Lung (tissue), 12 donors: ENCODE results near the gene SHROOM1. TPM values are rescaled to one million over a fixed set of nuclear protein-coding genes. Genes with fewer than 3 reads are reported as not detected.

Source experiments
- ATAC-seq: fragments of 200-7000 bp; cut with Tn5 transposase; one replicate; pipeline ENCODE4 v1.9.1; 2020; ENCODE audit warnings: moderate number of reproducible peaks; ENCODE audit not compliant: insufficient read depth, low FRiP score
- DNase-seq, 3 donors: peaks; one replicate each; pipeline ENCODE4 v3.0.0-alpha.2; 2013 to 2017
- H3K27ac ChIP-seq, 2 donors: one replicate each; pipeline ENCODE4 v1.5.1; 2013; ENCODE audit warnings: mild to moderate bottlenecking in 2 of 2, moderate library complexity in 2 of 2, control low read depth in 1 of 2, inconsistent platforms in 1 of 2, low read depth in 1 of 2, low read length in 1 of 2
- H3K27me3 ChIP-seq, 3 donors: one replicate each; pipeline ENCODE4 v1.5.1; 2013; ENCODE audit warnings: low read length in 2 of 3; ENCODE audit not compliant: control insufficient read depth in 3 of 3, insufficient read depth in 3 of 3
- H3K36me3 ChIP-seq, 4 donors: one replicate each; pipeline ENCODE4 v1.5.1; 2013; ENCODE audit warnings: low read length in 4 of 4, mild to moderate bottlenecking in 1 of 4, moderate library complexity in 1 of 4; ENCODE audit not compliant: control insufficient read depth in 4 of 4, insufficient read depth in 4 of 4
- H3K4me1 ChIP-seq, 5 donors: one replicate each; pipeline ENCODE4 v1.5.1; 2013; ENCODE audit warnings: low read length in 5 of 5, mild to moderate bottlenecking in 2 of 5, moderate library complexity in 1 of 5; ENCODE audit not compliant: control insufficient read depth in 5 of 5, insufficient read depth in 5 of 5
- H3K4me3 ChIP-seq: one replicate; pipeline ENCODE4 v1.5.1; 2013; ENCODE audit warnings: mild to moderate bottlenecking, control low read depth, moderate library complexity
- H3K9ac ChIP-seq, 2 donors: one replicate each; pipeline ENCODE4 v1.5.1; 2013; ENCODE audit warnings: low read length in 2 of 2, control low read depth in 1 of 2; ENCODE audit not compliant: insufficient read depth in 1 of 2
- H3K9me3 ChIP-seq, 4 donors: one replicate each; pipeline ENCODE4 v1.5.1; 2013; ENCODE audit warnings: low read length in 3 of 4, mild to moderate bottlenecking in 1 of 4, moderate library complexity in 1 of 4; ENCODE audit not compliant: control insufficient read depth in 4 of 4, insufficient read depth in 3 of 4
- WGBS, 2 donors: extraction: QIAGEN DNeasy Blood & Tissue Kit; methylation state at CpG; one replicate each; pipeline ENCODE4 v1.1.7; 2013; 5-methylcytosine and 5-hydroxymethylcytosine counted together
- polyA plus RNA-seq, 2 donors: library from polyadenylated mRNA; stranded (reverse); fragments of 200-250 nt; gene quantifications; one replicate each; pipeline ENCODE4 v1.2.1, GENCODE V29; 2013
- total RNA-seq, 2 donors: library from RNA; depleted of rRNA in 1 of 2; stranded (reverse); fragments of >200 nt in 1 of 2; gene quantifications; one replicate each; pipeline ENCODE4 v1.2.1, GENCODE V29; 2014 to 2021
- TF ChIP-seq, protein P1 (sequence below): IDR thresholded peaks from 2 replicates; pipeline ENCODE4 v1.5.1; 2012; ENCODE audit warnings: mild to moderate bottlenecking; ENCODE audit errors: control extremely low read depth, extremely low read depth
- donor health status: control.
- donor health status: control.
- donor health status: Bipolar disorder and iron deficiency.
- donor health status: healthy.
- donor health status: DM: yes; HTN: yes; CAD: no.

SHROOM1 gene
- total and polyA plus RNA-seq, 4 donors: 7.0 to 21.9 (median 11.4) TPM

DNA sequence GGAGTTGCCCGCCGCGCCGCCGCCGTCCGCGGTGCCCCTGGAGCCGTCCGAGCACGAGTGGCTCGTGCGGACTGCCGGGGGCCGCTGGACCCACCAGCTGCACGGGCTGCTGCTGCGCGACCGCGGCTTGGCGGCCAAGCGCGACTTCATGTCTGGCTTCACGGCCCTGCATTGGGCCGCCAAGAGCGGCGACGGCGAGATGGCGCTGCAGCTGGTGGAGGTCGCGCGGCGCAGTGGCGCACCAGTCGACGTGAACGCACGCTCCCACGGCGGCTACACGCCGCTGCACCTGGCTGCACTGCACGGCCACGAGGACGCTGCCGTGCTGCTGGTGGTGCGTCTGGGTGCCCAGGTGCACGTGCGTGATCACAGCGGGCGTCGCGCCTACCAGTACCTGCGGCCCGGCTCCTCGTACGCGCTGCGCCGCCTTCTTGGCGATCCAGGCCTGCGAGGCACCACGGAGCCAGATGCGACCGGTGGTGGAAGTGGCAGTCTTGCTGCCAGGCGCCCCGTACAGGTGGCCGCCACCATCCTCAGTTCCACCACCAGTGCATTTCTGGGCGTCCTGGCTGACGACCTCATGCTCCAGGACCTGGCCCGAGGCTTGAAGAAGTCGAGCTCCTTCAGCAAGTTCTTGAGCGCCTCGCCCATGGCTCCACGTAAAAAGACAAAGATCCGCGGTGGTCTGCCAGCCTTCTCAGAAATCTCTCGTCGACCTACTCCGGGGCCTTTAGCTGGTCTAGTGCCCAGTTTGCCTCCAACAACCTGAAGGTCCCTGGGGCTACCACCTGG, 15.7 kb downstream of the SHROOM1 start:
- WGBS, 2 donors: 62 to 71% methylated on average over 66 to 81 of the region's 81 CpGs
- Histone ChIP-seq H3K27ac (no peak overlapping the region), H3K4me3 (no peak overlapping the region), H3K9ac (no peak overlapping the region), H3K27me3 (peaks cover 0 to 43% (median 35%) of the 10 kb centered on the region in 3 donors), H3K4me1 (peaks cover 0 to 15% (median 0%) of the 10 kb centered on the region in 5 donors), H3K36me3 (no peaks in the 10 kb centered on the region), H3K9me3 (no peaks in the 10 kb centered on the region)
- ATAC-seq: peak; percentile 42
- no peak for DNase-seq
- TF ChIP-seq, protein P1, sequence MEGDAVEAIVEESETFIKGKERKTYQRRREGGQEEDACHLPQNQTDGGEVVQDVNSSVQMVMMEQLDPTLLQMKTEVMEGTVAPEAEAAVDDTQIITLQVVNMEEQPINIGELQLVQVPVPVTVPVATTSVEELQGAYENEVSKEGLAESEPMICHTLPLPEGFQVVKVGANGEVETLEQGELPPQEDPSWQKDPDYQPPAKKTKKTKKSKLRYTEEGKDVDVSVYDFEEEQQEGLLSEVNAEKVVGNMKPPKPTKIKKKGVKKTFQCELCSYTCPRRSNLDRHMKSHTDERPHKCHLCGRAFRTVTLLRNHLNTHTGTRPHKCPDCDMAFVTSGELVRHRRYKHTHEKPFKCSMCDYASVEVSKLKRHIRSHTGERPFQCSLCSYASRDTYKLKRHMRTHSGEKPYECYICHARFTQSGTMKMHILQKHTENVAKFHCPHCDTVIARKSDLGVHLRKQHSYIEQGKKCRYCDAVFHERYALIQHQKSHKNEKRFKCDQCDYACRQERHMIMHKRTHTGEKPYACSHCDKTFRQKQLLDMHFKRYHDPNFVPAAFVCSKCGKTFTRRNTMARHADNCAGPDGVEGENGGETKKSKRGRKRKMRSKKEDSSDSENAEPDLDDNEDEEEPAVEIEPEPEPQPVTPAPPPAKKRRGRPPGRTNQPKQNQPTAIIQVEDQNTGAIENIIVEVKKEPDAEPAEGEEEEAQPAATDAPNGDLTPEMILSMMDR: no peak

GRCh38 chr5:132813599-132814502, 16.6 kb downstream of the SHROOM1 start:
- TF ChIP-seq, protein P1: no peak
- Histone ChIP-seq H3K27me3 (peaks cover 0 to 37% (median 37%) of the 10 kb centered on the region in 3 donors), H3K4me3 (peak overlapping the region; percentile 24), H3K4me1 (peaks cover 0 to 15% (median 0%) of the 10 kb centered on the region in 5 donors), H3K36me3 (no peaks in the 10 kb centered on the region), H3K27ac (no peak overlapping the region), H3K9me3 (no peaks in the 10 kb centered on the region), H3K9ac (no peak overlapping the region)
- ATAC-seq (peak; percentile 45), DNase-seq (peak in 1 of 3 donors; percentile 36)
- WGBS, 2 donors: 4 to 7% methylated on average over 78 to 110 of the region's 110 CpGs

DNA sequence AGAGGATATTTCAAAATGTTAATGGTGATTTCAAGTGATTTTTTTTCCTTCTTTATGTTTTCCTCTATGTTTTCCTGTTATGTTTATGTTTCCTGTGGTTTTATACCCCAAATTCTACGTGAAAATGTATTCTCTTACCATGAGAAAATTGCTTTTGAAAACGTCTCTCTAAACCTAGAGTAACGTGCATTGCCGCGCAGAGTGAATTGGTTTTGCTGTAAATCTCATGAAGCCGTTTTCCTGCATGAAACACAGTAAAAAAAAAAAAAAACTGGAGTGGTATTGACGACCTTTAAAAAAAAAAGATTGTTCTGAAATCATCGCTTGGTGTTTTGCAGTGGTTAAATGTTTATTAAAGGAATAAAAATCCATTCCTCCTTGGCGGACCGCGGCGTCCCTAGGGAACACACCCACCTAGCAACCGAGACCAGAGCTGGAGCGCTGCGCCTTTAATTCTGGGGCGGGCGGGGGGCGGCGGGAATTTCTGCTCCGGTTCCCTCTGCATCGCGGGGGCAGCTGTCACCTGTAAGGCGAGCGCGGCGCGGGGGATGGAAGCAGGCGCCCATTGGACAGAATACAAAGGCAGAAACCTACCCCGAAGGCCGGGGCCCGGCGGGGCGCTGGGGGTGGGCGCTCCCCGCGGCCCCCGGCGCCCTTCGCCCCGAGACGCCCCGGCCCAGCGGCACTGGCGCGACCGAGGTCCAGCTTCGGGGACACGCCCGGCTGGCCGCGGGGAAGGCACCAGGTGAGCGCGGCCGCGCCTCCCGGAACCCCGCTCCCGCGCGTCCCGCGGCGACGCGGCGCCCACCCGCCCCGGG, 17.5 kb downstream of the SHROOM1 start, which contains the start of gene SOWAHA:
SOWAHA (plus strand) TSS at position 522 of the 818 bp plus-strand sequence. CDS start 320 bp downstream, outside the sequence.
- peaks cover 0 to 15% (median 0%) of the 10 kb centered on the region in 5 donors for H3K4me1 ChIP-seq
- DNase-seq: peak in 1 of 3 donors; percentile 39
- ATAC-seq: no peak
- TF ChIP-seq, protein P1: no peak
- H3K27ac ChIP-seq: no peak within 1 kb of the TSS
- no peak within 1 kb of the TSS for H3K9ac ChIP-seq
- H3K4me3 ChIP-seq: peak within 1 kb of the TSS; percentile 24
- WGBS, 2 donors: 1 to 3% methylated on average over 50 to 68 of the region's 68 CpGs
- peaks cover 0 to 39% (median 36%) of the 10 kb centered on the region in 3 donors for H3K27me3 ChIP-seq
- no peaks in the 10 kb centered on the region for H3K36me3 ChIP-seq
- no peaks in the 10 kb centered on the region for H3K9me3 ChIP-seq
